ENCODE results near the gene SLC16A13. TPM values are rescaled to one million over a fixed set of nuclear protein-coding genes. Genes with fewer than 3 reads are reported as not detected.

The SLC16A13 gene
- total and polyA plus RNA-seq, 2 of the 4 experiments (the other 2 are of a cell fraction) = 0.18 to 2.3 TPM

DNA sequence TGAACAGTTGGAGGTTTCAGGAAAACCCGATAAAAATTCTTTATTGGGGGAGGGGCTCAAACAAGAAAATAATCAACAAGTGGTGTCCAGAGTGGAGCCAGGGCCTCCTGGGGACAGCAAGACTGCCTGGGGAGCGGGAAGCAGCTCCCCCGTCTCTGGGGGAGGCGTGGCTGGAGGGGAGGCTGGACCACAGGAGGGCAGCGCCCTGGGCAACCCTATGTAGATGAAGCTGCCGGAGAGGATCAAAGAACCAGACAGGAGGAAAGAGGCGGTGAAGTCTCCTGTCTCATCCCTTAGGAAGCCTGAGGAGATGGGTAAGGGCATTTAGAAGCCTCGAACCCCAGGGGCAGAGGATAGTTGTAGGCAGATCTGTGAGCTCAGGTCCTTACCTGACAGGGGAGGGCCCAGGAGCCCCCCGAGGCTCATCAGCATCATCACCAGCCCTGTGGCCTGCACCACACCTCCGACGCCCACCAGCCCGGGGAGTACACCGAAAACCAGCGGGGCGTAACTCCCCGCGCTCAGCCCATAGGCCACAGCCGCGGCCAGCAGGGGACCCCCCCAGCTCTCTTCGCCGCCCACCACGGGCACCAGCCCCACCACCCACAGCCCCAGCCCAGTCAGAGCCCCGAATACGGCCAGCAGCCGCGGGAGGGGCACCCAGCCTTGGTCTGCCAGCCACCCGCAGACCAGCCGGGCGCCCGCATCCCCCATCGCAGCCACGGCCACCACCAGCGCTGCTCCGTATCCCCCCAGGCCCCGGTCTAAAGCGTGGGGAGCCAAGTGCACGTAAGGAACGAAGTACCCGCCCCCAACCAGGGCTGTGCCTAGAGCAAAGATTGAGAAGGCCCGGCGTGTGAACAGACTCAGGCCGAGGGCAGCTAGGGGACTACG, 6.0 kb downstream of the SLC16A13 start:
- Histone ChIP-seq H3K79me1 (ENCODE audit: low read depth in 1 of 2, low read length in 2 of 2) (0 out of 4 replicates have a peak, but pooled peaks cover 0 to under 1% of the 10 kb centered on the region in 2 experiments), H3K4ac (ENCODE audit: low read depth, low read length) (no peak overlapping the region), H4K20me1 (ENCODE audit: insufficient read depth, low read length) (no peaks in the 10 kb centered on the region), H3K4me3 (ENCODE audit: insufficient read depth, low read depth, low read length) (no peak overlapping the region), H2BK15ac (ENCODE audit: low read depth, low read length) (no peak overlapping the region), H4K8ac (ENCODE audit: low read depth in 2 of 2, low read length in 2 of 2) (no peak overlapping the region), H3K27me3 (ENCODE audit: control insufficient read depth, insufficient read depth, low read length) (peaks cover 29% of the 10 kb centered on the region), H3K23ac (ENCODE audit: low read depth, low read length) (no peak overlapping the region), H2AK5ac (ENCODE audit: low read depth, low read length) (no peak overlapping the region), H2BK20ac (ENCODE audit: low read depth, low read length) (no peak overlapping the region), H3K56ac (ENCODE audit: extremely low read depth, insufficient read depth, low read length) (no peak overlapping the region), H3K4me2 (ENCODE audit: low read depth, low read length) (no peak overlapping the region), H3K9me1 (ENCODE audit: insufficient read depth, low read length) (no peaks in the 10 kb centered on the region), H4K5ac (ENCODE audit: low read depth, low read length) (no peak overlapping the region), H2BK5ac (ENCODE audit: low read depth, low read length, poor library complexity, severe bottlenecking) (no peak overlapping the region), H2BK120ac (ENCODE audit: low read depth, low read length) (no peak overlapping the region), H3K9me3 (ENCODE audit: control insufficient read depth, insufficient read depth, low read length) (no peaks in the 10 kb centered on the region), H3K18ac (ENCODE audit: low read depth, low read length) (no peak overlapping the region), H3K36me3 (ENCODE audit: control insufficient read depth, insufficient read depth, low read length) (no peaks in the 10 kb centered on the region), H3K14ac (replicated peaks; ENCODE audit: low read depth, low read length) (no peak overlapping the region), H3K9ac (ENCODE audit: low read depth, low read length) (no peak overlapping the region), H2AFZ (replicated peaks; ENCODE audit: low read length, poor library complexity) (peak overlapping the region; percentile 71), H2AK9ac (replicated peaks; ENCODE audit: low read depth, low read length, poor library complexity) (peak overlapping the region; percentile 34), H3K27ac (ENCODE audit: insufficient read depth, low read length) (no peak overlapping the region), H3K4me1 (ENCODE audit: control insufficient read depth, insufficient read depth, low read length) (peaks cover 6% of the 10 kb centered on the region), H4K91ac (ENCODE audit: insufficient read depth, low read depth, low read length) (no peak overlapping the region)
- dilution Hi-C loops (cut with HindIII; ENCODE audit: low sequenced_read_pairs, unreplicated experiment) (no loop called here), intact Hi-C loops (cut with micrococcal nuclease) (loop anchor here (10.0 kb wide), 1 partner anchor 523 kb away; the partner anchor contains the start of gene SENP3), in situ Hi-C loops (cut with MboI; ENCODE audit: low sequenced_read_pairs) (loop anchor here (10.0 kb wide), 1 partner anchor 263 kb away; the partner anchor contains the start of gene EIF5A)
- CTCF ChIA-PET = no interaction called here
- WGBS, 2 experiments (ENCODE audit: extremely low coverage in 2 of 2, insufficient read length in 1 of 2) = 16% methylated on average over 26 of the region's 43 CpGs; no CpG with 5 or more reads in 1 of the 2 experiments
- POLR2A ChIA-PET (ENCODE audit: unreplicated experiment) = no interaction called here
- TF ChIP-seq MXI1 (IDR thresholded peaks at IDR 0.05; ENCODE audit: borderline replicate concordance, low read depth, low read length) (no peak), NFE2L2 (IDR thresholded peaks at IDR 0.05; ENCODE audit: low read depth, low read length) (no peak)
- TF ChIP-seq, protein P1, sequence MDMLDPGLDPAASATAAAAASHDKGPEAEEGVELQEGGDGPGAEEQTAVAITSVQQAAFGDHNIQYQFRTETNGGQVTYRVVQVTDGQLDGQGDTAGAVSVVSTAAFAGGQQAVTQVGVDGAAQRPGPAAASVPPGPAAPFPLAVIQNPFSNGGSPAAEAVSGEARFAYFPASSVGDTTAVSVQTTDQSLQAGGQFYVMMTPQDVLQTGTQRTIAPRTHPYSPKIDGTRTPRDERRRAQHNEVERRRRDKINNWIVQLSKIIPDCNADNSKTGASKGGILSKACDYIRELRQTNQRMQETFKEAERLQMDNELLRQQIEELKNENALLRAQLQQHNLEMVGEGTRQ (IDR thresholded peaks at IDR 0.05; ENCODE audit: low read depth, low read length) = no peak
- no TSS peak for BruUV-seq (replicated peaks)
- DNase-seq (no peak), ATAC-seq (ENCODE audit: low read depth) (no peak)
